GM19467 (cell line): Measurements from ENCODE around the gene MRPL36.

Experiments used
- ATAC-seq: cut with Tn5 transposase; IDR thresholded peaks from one replicate; pipeline ENCODE4 v1.9.1; 2021; ENCODE audit warnings: mild to moderate bottlenecking, moderate library complexity; ENCODE audit not compliant: unreplicated experiment

MRPL36 gene

DNA sequence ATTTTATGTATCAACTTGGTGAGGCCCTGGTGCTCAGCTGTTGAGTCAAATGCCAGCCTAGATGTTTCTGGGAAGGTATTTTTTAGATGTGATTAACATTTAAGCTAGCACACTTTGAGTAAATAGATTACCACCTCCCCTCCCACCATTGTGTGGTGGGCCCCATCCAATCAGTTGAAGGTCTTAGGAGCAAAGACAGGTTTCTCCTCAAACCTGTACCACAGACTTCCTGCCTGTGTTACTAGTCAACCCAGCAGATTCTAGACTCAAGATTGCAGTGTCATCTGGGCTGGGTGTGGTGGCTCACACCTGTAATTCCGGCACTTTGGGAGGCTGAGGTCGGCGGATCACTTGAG lies 33.8 kb downstream of the MRPL36 start:
- no peak for ATAC-seq

DNA sequence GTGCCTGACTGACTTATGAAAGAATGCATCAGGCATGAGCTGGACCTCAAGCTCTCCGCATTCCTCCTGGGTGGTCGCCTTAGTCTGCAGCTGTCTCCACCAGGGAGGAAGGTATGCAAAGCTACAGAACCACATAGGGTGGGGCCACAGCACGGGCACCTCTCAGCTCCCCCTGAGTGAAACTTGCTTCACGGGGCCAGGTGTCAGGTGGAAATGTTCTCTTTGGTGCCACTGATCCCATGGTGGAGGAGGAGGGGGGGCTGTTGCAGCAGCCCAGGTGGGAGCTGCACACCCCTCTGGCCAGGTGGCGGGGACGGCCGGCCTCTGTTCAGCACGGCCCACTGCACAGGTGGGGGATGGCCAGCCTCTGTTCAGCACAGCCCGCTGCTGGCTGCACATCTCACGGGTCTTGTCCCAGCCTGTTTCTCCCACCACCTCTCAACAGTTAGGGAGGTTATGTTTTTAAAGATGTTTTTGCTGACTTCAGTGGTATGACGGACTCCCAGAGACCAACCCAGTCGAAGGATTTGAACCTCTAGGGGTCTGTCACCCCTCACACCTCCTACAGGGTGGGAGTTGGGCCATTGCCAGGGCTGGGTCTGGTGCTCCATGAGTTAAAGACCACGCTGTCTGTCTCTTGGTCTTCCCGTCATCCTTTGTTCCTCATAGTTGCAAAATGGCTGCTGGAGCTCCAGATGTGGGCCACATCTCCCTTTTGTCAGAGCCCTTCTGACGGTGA lies 34.3 kb downstream of the MRPL36 start:
- ATAC-seq, result peak; percentile 85

DNA sequence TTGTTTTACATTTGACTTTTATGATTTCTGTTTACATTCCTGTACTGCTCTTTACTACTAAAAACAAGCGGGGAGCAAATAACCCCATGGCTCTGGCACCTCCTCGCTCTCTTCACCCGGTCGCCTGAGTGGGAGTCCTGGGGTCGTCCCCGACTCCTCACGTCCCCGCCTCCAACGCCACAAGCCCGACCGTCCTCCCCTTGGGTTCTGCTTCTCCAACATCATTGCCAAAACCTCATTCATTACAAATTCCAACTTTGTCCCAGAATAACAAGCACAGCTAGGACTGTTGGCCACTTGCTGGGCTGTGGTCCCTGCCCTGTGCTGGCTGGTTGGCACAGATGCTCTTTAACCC lies 35.1 kb downstream of the MRPL36 start:
- no peak for ATAC-seq

- no peak for ATAC-seq
Observed at GRCh38 chr5:1763960-1764605, 35.6 kb downstream of the MRPL36 start.

- no peak for ATAC-seq
Observed at GRCh38 chr5:1763548-1763911, 36.1 kb downstream of the MRPL36 start.

DNA sequence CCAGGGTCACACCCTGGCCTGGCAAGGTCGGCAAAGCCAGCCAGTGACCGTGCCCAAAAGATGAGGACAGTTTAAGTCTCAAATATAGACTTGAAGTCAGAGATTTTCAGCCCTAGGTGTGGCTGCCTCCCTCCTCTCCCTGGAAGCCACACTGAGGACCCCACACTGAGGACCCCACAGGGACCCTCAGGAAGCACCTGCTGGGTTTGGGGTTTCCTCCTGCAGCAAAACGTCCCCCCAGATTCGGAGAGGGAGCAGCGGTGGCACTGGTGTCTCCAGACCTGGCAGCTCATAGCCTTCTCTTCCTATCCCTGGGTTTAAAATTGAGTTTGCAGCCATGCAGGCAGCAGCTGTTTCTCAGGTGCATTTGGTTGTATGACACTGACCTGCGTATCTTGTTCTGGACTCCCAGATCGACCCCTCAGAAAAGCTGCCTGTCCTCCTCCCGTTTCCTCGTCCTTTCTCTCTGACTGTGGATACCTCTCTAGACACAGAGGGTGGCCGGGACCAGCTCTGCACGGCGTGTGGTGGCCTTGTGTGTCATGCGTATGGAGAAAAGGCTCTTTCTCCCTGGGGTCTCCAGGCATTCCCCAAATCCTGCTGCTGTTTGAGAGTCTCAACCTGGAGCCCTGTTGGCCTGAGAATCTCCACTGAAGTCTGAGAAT lies 36.6 kb downstream of the MRPL36 start:
- no peak for ATAC-seq

DNA sequence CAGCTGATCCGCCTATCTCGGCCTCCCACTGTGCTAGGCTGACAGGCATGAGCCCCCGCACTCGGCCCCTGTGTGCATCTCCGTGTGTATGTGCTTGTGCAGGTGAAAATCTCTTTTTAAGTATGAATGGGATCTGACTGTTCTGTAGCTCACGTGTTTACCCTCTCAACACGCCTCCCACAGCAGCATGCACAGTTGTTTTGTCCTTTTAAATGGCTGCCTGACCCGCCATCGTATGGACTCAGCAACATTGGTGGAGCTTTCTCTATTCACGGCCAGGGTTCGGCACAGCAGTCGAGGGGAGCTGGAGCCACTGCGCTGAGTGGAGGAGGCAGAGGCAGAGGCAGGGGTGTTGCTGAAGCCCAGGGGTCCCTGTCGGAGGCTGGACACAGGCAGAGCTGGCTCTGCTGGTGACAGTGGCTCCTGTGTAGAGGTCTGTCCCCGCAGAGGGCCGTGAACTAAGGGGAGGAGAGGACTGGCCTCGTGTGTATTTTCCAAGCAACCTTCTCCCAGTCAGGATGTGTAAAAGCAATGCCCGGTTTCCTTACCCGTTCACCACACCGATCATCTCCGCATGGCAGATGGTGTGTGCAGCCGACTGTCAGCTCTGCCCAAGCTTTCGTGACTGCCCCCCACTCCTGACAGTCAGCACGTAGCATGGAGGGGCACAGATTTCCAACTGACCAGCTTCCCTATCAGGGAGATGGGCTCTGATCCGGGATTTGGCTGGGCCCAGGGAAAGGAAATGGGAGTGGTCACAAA lies 37.3 kb downstream of the MRPL36 start:
- ATAC-seq, result no peak

- no peak for ATAC-seq
Observed at GRCh38 chr5:1761453-1761755, 38.2 kb downstream of the MRPL36 start.

DNA sequence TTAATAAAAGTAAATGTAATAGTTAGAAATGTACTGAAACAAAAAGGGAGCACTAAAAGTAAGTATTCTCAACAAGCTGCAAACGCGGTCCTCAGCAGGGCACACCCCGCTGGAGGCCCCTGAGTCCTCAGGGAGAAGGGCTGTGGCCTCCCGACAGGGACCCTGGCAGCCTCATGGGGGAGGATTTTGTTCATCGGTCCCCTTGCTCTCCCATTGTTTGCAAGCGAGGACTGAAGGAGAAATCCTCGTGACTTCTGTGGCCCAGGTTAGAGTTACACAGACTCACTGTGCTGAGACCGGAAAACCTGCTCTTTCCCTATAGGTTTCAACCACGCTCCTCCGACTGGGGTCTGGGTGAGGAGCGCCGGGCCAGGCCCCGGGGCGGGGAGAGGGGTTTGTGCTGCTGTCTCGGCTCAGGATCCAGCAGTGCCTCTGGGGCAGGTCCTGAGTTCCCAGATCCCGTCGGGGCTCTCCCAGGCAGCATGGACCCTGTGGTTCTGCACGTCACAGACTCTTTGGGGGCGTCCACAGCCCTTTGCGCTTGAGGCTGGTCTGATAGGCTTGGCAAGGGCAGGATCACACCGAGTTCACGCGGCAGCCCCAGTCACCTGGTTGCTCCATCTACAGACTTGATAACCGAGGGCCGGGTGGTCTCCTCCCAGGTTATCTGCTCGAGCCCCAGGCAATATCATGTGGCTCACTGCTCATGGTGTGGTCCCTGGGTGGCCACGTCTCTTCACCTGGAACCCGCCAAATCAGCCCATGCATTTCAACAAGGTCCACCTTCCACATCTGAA lies 38.8 kb downstream of the MRPL36 start:
- ATAC-seq, result no peak

- no peak for ATAC-seq
Observed at GRCh38 chr5:1760231-1760630, 39.4 kb downstream of the MRPL36 start.

- no peak for ATAC-seq
Observed at GRCh38 chr5:1759378-1759970, 40.2 kb downstream of the MRPL36 start.

DNA sequence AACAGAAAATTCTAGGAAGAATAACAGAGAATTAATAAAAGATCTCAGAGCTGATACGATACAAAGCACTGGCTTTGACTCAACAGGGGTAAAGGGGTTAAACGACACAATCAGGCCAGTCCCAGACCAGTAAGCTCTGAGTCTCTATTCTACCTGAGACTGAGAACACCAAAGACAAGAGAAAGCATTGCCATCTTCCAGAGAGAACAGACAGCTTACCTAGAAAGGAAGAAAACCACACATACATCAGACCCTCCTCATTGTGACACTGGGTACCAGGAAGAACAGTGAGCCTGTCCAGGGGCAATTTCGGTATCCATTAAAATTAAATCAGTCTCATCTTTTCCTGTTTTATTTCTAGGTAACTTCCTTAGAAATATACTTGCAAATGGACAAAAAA lies 41.1 kb downstream of the MRPL36 start:
- ATAC-seq, result no peak

DNA sequence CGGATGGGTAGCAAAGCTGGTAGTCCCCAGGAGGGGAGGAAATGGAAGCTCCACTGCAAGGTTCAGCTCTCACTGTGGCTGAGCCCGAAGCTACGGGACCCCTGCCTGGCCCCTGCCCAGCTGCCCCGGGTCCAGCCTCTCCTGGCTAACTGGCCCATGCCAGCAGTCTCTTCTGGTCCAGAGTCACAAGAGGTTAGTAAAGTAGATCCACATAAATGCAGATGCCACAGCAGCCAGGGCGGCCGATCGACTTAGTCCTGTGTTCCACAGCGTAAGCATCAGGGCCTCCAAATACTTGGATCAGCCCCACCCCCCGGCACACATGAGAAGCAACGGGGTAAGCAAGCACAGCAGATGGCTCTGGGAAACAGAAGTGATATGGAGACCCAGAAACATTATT lies 42.1 kb downstream of the MRPL36 start:
- ATAC-seq, result no peak

GRCh38 chr5:1756481-1756880 lies 43.2 kb downstream of the MRPL36 start:
- no peak for ATAC-seq

GRCh38 chr5:1755321-1755949 lies 44.2 kb downstream of the MRPL36 start:
- no peak for ATAC-seq

DNA sequence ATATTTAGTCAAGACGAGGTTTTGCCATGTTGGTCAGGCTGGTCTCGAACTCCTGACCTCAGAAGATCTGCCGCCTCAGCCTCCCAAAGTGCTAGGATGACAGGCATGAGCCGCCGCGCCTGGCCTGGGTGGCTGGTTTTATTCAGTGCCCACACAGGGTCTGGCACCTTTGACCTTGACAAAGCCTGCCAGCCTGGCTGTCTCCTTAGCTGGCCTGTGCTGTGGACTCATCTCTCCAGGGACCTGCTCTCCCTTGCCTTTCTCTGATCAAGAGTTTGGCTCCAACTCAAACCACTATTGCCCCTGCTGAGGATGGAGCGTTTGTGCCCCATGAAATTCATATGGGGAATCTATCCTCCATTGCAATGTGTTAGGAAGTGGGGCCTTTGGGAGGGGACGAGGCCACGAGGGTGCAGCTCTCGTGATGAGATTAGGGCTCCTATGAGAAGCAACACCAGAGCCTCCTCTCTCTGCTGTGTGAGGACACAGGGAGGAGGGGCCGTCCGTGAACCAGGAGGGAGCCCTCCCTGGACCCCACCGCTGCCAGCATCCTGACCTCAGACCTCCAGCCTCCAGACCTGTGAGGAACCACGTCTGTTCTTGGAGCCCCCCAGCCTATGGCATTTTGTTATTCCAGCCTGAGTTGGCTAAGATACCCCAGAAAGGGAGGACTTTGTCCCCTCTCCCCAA lies 45.0 kb downstream of the MRPL36 start:
- no peak for ATAC-seq

GRCh38 chr5:1753490-1753889 lies 46.1 kb downstream of the MRPL36 start:
- no peak for ATAC-seq

DNA sequence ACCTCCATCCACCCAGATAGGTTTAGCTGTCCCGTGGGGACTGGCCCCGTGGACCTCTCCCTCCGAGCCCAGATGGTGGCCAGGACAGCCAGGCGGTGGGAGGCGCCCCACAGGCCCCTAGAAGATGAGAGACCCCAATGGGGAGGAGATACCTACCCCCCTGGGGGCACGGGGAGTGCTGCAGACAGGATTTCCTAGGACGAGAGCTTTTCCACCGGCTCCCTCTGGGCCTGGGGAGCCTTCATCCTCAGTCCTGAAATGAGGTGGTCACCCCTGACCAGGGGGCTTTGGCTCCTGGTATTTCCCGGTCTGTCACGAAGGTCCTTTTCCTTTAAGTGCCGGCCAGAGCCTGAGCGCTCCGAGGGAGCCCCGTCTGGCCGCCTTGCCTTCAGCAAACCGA lies 46.8 kb downstream of the MRPL36 start:
- ATAC-seq, result no peak
